Fibroblast of peridontal ligament (primary cell): ENCODE measurements around the gene ZNF738.
"Not testable (repeated sequence)": the region's sequence is repeated elsewhere in the genome, so short reads cannot be mapped to it uniquely, and the experiment has no call there.

Experiments
- DNase-seq: peaks from one replicate; pipeline ENCODE4 v3.0.0-alpha.2; 2010; ENCODE audit errors: extremely low read depth

Gene ZNF738

DNA sequence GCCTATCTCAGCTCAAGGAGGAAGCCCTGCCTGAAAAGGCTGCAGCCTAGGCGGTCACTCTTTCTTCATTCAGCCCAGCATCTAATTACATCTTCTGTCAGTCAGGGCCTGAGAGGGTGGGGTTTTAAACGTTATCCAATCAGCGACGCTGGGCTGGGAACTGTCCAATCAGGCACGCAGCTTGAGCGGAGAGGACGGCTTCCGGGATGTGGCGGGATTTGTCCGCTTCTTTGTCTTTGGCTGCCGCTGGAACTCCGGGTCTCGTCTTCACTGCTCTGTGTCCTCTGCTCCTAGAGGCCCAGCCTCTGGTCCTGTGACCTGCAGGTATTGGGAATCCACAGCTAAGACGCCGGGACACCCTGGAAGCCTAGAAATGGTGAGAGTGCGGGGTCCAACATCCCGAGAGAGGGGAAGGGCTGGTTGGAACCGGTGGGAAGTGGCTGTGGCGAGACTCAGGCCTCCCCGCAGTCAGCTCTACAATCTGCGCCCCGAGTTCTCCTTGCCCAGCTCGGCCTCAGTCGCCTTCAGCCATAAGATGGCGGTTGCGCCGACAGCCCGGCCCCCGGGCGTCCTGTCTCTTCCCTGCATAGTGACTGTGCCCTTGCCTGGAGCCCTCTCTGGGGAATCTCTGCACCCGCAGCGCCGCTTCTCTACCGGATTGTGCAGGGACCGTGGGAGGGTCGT is at the start of gene ZNF738:
Gene ZNF738 (plus strand): TSS at position 233 of the 684 bp plus-strand sequence. CDS start 141 bp downstream, at position 374.
- DNase-seq, result peak; percentile 93

DNA sequence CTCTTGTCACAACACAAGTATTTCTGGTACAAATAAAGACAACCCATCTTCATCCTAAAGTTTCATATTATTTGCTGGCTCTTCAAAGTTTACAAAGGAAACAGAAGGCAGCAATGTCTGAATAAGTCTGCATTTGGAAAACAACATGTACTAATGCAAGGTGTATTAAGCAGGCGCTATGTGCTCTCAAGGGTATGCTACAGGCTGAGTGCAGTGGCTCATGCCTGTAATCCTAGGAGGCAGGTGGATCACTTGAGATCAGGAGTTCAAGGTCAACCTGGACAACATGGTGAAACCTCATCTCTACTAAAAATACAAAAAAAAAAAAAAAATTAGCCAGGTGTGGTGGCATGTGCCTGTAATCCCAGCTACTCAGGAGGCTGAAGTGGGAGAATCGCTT is 46.0 kb upstream of the ZNF738 start:
- DNase-seq, result not testable (repeated sequence)

DNA sequence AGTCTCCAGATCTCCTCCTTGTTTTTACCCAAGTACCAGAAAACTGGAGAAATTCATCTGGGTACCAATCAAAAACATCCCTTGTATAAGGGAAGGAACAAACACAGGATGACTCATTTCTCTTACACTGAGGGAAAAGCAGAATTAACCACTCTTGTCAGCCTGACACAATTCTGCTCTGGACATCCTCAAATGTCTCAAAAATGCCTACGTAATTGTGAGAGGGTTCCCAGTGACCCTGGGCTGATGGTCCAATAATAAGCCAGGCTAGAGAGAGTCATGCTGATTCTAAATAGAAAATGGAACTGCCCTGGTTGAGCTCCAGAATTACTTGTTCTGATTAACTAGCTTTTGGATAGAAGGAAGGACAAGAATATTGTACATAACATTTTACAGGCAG is 44.1 kb upstream of the ZNF738 start:
- DNase-seq, result peak; percentile 5

GRCh38 chr19:21317821-21318220 is 41.0 kb upstream of the ZNF738 start:
- DNase-seq, result no peak

DNA sequence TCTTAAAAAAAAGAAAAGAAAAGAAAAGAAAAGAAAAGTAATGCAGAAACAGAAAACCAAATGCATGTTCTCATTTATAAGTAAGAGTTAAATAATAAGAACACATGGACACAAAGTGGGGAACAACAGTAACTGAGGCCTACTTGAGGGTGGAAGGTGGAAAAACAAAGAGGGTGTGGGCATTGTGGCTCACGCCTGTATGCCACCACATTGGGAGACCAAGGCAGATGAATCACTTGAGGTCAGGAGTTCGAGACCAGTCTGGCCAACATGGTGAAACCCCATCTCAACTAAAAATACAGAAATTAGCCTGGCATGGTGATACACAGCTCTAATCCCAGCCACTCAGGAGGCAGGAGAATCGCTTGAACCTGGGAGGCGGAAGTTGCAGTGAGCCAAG is 37.7 kb upstream of the ZNF738 start:
- no peak for DNase-seq

GRCh38 chr19:21321996-21322395 is 36.8 kb upstream of the ZNF738 start:
- no peak for DNase-seq

GRCh38 chr19:21322528-21322927 is 36.3 kb upstream of the ZNF738 start:
- no peak for DNase-seq

DNA sequence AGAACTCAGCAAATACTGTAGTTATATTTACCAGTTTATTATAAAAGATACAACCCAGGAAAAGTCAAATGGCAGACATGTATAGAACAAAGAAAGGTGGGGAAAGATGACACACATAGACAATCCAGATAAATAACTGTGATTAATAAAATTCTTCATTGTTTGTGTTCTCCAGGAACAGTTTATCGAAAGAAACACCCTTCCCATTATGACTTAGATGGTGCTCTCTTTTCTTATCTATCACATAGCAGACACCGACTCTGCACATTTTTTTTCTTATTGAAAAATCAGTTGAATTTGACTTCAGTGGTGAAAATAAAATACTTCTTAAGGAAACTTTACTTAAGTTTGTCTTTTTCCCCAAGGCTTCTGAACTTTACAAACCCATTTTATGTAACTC is 35.8 kb upstream of the ZNF738 start:
- DNase-seq, result no peak

DNA sequence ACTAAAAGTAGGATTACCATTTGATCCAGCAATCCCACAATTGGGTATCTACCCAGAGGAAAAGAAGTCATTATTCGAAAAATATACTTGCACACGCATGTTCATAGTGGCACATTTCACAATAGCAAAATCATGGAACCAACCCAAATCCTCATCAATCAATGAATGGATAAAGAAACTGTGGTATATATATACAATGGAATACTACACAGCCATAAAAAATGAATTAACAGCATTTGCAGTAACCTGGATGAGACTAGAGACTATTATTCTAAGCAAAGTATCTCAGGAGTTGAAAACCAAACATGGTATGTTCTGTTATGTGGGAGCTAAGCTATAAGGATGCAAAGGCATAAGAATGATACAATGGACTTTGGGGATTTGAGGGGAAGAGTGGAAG is 32.6 kb upstream of the ZNF738 start:
- DNase-seq, result no peak

DNA sequence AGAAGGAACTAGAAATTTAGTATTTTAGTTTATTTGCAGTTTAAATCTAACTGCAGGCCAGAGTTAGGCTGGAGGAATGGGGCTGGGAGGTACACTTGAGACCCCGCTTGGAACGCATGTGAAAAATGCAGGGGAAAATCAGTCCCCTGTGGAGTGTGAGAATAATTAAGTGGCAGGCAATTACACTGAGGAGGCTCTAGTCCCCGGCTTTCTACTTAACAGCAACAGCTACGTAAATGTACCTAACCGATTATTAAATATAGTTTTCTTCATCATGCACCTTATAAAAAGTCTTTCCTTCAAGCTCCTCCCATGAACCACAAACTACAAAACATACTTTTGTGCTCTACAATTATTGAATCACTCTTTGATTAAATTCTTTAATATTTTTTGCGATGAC is 30.4 kb upstream of the ZNF738 start:
- DNase-seq, result peak; percentile 8

DNA sequence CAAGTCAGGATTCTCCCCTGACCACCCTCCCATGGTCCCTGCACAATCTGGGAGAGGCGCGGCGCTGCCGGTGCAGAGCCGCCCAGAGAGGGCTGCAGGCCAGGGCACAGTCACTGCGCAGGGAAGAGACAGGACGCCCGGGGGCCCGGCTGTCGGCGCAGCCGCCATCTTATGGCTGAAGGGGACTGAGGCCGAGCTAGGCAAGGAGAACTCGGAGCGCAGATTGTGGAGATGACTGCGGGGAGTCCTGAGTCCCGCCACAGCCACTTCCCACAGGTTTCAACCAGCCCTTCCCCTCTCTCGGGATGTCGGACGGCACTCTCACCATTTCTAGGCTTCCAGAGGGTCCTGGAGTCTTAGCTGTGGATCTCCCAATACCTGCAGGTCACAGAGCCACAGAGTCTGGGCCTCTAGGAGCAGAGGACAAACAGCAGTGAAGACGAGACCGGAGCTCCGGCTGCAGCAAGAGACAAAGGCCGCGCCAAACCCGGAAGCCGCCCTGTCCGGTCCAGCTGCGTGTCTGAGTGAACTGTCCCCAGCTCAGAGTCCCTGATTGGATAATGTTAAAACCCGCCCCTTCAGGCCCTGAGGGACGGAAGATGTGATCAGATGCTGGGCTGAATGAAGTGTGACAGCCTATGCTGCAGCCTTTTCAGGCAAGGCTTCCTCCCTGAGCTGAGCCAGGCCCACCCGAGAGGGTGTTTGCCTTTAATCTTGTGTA is 29.8 kb upstream of the ZNF738 start, which contains the start of gene ZNF708:
Gene ZNF708 (minus strand): TSS at position 526 of the 721 bp plus-strand sequence. CDS start 198 bp downstream, at position 328.
- peak; percentile 86 for DNase-seq

DNA sequence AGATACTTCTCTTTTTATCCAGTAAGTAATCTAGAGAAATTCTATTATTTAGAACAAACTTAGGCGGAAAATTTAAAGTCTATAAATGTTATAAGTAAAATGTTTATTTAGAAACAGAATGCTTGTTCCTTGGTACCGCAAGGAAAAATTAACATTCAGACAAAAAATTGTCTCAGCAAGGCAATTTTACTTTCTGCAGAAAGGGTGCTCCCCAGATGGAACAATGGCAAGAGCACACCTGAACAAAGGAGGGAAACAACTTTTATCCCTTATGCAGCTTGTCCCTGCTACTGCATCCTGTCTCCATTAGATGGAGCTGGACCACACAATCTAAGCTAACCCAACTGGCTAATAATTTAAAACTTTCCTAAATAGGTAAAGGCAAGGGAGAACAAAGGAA is 23.1 kb upstream of the ZNF738 start:
- no peak for DNase-seq

GRCh38 chr19:21344841-21345240 is 14.0 kb upstream of the ZNF738 start:
- DNase-seq, result not testable (repeated sequence)

- no peak for DNase-seq
Measured at GRCh38 chr19:21352830-21353229, 6.0 kb upstream of the ZNF738 start.

GRCh38 chr19:21362291-21362690 is 3.5 kb downstream of the ZNF738 start:
- DNase-seq, result no peak

GRCh38 chr19:21383980-21384582 is 25.3 kb downstream of the ZNF738 start:
- no peak for DNase-seq

- no peak for DNase-seq
Measured at GRCh38 chr19:21396121-21396520, 37.3 kb downstream of the ZNF738 start.

DNA sequence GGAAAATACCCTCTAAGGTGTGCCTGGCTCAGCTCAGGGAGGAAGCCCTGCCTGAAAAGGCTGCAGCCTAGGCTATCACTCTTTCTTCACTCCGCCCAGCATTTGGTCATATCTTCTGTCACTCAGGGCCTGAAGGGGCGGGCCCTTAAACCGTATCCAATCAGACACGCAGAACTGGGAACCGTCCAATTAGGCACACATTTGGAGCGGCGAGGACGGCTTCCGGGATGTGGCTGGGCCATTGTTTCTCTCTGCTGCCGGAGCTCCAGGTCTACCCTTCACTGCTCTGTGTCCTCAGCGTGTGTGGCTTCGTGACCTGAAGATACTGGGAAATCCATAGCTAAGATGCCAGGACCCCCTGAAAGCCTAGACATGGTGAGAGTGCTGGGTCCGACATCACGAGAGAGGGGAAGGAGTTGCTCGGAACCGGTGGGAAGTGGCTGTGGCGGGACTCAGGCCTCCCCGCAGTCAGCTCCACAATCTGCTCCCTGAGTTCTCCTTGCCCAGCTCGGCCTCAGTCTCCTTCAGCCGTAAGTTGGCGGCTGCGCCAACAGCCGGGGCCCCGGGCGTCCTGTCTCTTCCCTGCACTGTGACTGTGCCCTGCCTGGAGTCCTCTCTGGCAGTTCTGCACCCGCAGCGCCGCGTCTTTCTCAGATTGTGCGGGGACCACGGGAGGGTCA is 38.2 kb downstream of the ZNF738 start, which contains the start of gene ZNF493:
Gene ZNF493 (plus strand): TSS at position 241 of the 680 bp plus-strand sequence. CDS start 105 bp downstream, at position 346.
- peak; percentile 95 for DNase-seq

- no peak for DNase-seq
Measured at GRCh38 chr19:21398851-21399250, 40.1 kb downstream of the ZNF738 start.

DNA sequence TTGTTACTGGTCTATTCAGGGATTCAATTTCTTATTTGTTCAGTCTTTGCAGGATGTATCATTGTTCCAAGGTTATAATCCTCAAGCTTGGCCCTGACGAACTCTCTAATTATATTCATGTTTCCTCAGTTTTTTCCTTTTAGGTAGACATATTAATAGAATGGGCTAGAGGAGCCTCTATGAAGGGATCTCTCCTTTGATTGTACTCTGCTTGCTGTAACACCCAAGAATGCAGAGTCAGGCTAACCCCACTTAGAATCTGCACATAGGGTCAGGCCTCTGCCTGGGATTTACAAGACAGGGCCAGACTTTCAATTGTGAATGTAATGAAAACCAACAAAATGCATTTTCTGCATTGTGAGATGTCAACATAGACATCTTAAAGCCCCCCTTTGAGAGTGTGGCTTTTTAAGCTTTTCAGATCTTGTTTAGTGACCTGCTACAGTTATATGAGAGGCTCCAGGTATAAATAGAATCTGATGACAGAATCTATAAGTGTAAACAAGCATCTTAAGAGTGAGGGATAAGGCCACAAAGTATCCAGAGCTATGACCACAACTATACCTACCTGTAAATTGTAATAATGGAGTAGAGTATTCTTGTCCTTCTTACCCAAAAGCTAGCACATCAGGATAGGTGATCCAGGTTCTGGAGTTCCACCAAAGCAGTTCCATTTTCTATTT is 43.6 kb downstream of the ZNF738 start:
- no peak for DNase-seq

DNA sequence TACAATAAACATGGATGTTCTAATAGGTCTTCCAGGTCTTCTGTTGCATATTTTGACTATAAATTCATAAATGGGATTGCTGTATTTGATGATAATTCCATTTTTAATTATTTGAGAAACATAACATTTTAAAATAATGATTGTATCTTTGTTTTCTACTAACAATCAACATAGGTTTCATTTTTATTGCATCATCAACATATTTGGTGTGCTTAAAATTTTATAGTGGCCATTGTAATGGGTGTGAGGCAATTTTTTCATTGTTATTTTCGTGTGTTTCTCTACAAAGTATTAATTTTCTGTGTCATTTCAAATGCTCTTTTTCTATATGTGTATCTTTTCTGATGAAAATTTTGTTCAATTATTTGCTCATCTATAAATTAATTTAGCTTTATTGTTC is 51.4 kb downstream of the ZNF738 start:
- no peak for DNase-seq

DNA sequence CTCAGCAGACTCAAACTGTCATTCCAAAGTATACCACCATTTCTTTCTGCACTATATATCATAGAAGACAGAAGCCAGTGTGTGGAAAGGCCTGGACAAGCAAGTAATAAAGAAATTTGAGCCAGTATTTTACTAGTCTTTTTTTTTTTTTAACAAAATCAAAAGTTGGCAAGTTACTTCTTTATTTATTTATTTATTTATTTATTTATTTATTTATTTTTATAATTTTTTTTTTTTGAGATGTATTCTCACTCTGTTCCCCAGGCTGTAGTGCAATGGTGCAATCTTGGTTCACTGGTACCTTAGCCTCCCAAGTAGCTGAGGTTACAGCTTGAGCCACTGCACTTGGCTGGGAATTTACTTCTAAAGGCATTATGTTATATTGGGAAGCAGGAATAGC is 63.4 kb downstream of the ZNF738 start:
- DNase-seq, result no peak
